NCI-H82 treated with DMSO at 0.1 percent for 48 hours (cell line): ENCODE results near the gene SMYD2.
A peak's percentile ranks its signal among the peaks of the same experiment; 100 is the strongest.

ENCODE experiments used
- DNase-seq: peaks from one replicate; lab custom pipeline; 2025; ENCODE audit not compliant: unreplicated experiment; lab: John Stamatoyannopoulos, UW

SMYD2 gene

GRCh38 chr1:214303141-214303930, 22.4 kb downstream of the SMYD2 start:
- DNase-seq = no peak

- DNase-seq = no peak
These were observed 24.3 kb downstream of the SMYD2 start for GRCh38 chr1:214305164-214305751.

- no peak for DNase-seq
These were observed 25.3 kb downstream of the SMYD2 start for GRCh38 chr1:214306269-214306668.

- DNase-seq = no peak
These were observed 29.1 kb downstream of the SMYD2 start for GRCh38 chr1:214310010-214310409.

GRCh38 chr1:214310777-214311690, 30.1 kb downstream of the SMYD2 start:
- DNase-seq = peak; percentile 74

GRCh38 chr1:214312530-214313051, 31.6 kb downstream of the SMYD2 start:
- DNase-seq = no peak

- DNase-seq = no peak
These were observed 33.4 kb downstream of the SMYD2 start for GRCh38 chr1:214314178-214314843.

- DNase-seq = no peak
These were observed 35.6 kb downstream of the SMYD2 start for GRCh38 chr1:214316593-214316992.

- DNase-seq = no peak
These were observed 36.3 kb downstream of the SMYD2 start for GRCh38 chr1:214317300-214317699.

- no peak for DNase-seq
These were observed 36.8 kb downstream of the SMYD2 start for GRCh38 chr1:214317734-214318133.

GRCh38 chr1:214318356-214318755, 37.4 kb downstream of the SMYD2 start:
- no peak for DNase-seq

- no peak for DNase-seq
These were observed 38.2 kb downstream of the SMYD2 start for GRCh38 chr1:214318956-214319736.

- no peak for DNase-seq
These were observed 39.0 kb downstream of the SMYD2 start for GRCh38 chr1:214319938-214320337.

GRCh38 chr1:214321705-214322453, 40.9 kb downstream of the SMYD2 start:
- DNase-seq = no peak

GRCh38 chr1:214324896-214325800, 44.2 kb downstream of the SMYD2 start:
- no peak for DNase-seq

- DNase-seq = no peak
These were observed 45.4 kb downstream of the SMYD2 start for GRCh38 chr1:214326406-214326805.

GRCh38 chr1:214327514-214327913, 46.6 kb downstream of the SMYD2 start:
- DNase-seq = no peak

GRCh38 chr1:214328770-214329469, 48.0 kb downstream of the SMYD2 start:
- peak; percentile 54 for DNase-seq
